HG03066 (cell line): ENCODE data around the gene PCBP2.
A peak's percentile ranks its signal among the peaks of the same experiment; 100 is the strongest.

Experiments used
- ATAC-seq: cut with Tn5 transposase; IDR thresholded peaks from one replicate; pipeline ENCODE4 v1.9.1; 2021; ENCODE audit warnings: low read depth; ENCODE audit not compliant: unreplicated experiment

The PCBP2 gene

DNA sequence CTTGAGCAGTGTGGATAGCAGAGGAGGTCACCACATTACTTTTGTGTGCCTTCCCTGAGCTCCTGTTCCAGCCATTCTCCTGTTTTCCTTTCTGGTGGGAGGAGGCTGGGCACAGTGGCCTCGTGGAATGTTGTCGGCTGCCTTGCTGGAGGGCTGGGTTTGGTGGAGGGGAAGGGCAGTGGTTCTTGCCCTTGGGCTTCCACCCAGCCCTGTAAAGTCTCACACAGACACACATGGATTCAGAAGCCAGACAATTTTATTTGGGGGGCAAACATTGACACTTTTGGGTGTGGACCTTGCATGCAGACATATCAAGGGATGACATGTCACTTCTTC lies 54.5 kb downstream of the PCBP2 start:
- no peak for ATAC-seq

GRCh38 chr12:53506881-53507602 lies 55.1 kb downstream of the PCBP2 start, which contains the start of gene NPFF:
Gene NPFF, minus strand, starts transcription at chr12:53507484. Its CDS starts 10 bp downstream, at chr12:53507474.
- ATAC-seq, result no peak

DNA sequence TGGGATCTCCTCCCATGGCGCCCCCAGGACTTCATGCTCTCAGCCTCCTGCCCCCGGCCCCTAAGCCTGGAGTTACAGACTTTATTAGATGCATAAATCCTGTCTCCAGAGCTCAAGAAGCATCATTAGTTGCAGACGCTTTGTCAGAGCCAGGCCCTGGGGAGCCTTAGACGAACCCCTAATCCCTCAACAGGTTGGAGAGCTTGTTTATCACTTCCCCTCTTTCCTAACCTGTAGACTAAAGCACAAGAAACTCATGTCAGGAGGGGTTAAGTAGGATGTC lies 55.6 kb downstream of the PCBP2 start:
- no peak for ATAC-seq

DNA sequence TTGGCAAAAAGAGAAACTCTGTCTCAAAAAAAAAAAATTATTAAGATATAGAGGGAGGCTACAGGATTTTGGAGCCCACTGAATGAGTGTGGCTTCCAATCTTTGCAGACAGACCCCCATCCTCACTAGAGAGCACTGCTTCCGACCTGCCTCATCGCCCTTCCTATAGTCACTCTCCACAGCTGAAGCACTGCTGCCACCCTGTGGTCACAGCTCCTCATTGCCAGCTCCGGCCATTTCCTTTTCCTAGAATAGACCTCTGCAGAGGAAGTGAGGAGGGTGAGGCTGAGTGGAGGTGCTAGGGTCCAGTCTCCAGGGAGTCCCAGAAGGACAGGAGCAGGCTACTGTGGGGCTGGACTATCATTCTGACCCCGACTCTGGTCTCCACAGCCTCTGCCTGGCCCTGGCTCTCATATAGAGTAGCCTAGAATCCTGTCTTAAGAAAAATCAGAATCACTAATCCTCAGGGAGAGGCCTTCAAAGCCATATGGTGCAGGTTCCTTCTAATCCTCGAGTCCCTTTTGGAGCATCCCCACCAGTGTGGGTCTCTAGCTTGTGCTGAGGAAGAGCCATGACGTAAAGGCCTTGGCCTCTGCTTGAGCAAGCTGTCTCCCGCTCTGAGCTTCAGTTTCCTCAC lies 56.8 kb downstream of the PCBP2 start:
- ATAC-seq, result peak; percentile 95

DNA sequence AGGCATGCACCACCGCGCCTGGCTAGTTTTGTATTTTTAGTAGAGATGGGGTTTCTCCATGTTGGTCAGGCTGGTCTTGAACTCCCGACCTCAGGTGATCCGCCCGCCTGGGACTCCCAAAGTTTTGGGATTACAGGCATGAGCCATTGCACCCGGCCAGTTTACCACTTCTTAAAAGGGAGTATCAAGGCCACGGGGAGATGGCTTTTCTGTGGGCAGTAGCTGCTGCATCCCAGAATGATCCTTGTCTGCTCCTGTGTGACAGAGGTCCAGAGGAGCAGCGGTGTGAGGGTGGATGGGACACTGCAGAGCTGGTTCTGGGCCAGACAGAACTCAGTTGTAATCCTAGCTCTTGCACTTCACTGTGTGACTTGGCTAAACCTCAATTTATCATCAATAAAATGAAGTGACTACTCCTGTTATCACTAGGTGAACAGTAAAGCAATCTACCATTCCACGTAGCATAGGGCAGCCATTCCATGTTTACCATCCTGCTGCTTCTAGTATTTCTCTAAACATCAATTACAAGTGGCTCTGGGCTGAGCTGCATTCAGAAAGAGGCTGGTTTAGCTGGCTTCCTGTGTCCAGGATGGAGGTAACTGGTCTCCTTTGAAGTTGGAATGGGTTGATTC lies 58.4 kb downstream of the PCBP2 start:
- ATAC-seq, result no peak

- ATAC-seq, result no peak
These were observed 62.0 kb downstream of the PCBP2 start for GRCh38 chr12:53513712-53514410.

- ATAC-seq, result no peak
These were observed 62.9 kb downstream of the PCBP2 start for GRCh38 chr12:53514628-53515290.

GRCh38 chr12:53515291-53515680 lies 63.4 kb downstream of the PCBP2 start:
- ATAC-seq, result no peak

DNA sequence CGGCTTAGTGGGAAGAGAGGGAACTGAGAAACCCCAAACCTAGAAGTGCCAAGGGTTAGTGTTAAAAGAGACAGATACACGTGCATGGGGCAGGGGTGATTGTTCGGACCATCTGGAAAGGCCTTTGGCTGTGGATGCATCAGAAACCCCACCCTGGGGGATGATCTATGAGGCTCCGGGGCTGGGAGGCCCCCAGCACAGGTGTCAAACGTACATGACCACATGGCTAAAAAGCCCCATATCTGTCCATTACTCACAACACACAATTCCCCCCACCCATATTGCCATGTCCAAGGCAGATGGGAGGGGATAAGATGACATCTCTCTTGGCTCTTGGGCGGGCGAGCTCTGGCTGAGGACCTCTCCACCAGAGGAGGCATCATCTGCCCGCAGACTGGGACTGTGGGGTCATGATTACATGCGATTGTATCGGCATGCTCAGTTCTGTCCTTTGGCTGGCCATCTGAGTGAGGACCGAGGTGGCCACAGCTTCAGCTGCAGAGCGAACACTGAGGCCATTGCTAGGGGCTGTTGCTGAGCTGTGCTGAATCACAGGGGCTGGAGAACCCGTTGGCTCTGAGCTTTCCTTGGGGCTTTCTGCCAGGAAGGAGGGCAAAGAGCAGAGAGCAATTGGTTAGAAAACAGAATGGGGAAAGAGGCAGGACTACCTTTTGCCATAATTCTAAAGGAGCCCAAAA lies 65.0 kb downstream of the PCBP2 start:
- ATAC-seq, result no peak

GRCh38 chr12:53518381-53518780 lies 66.5 kb downstream of the PCBP2 start:
- ATAC-seq, result no peak

DNA sequence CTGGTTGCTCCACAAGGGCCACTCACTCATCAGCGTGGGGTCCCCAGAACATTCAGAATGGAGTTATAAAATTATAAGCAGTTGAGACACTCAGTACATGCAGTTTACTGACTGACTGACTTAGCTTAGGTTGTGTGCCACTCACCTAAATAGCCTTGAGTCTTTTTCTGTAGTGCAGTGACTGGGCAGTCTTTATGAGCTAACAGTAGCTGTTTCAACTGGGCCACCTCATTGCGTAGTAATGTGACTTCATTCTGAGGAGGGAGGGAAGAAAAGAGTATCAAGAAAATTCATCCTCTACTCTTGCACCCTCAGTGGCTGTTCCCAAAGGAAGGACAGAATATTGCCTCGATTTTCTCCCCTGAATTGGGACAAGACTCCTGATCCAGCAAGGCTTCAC lies 71.2 kb downstream of the PCBP2 start:
- ATAC-seq, result no peak

DNA sequence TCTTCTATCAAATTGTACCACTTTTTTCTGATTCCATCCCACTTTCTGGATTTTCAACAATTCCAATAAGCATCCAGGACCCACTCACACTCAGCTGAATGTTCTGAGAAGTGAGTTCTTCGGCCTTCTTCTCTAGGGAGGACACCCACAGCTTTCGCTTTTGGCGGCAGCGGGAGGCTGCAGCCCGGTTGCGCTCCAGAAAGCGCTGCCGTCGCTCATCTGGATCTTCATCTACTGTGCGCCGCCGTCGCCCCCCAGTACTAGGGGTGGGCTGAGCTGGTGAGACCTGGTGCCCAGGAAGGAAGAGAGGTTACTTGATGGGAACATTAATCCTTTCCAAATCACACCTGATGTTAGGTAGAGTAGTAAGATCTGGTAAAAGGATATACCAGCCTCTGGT lies 72.6 kb downstream of the PCBP2 start:
- no peak for ATAC-seq

GRCh38 chr12:53530061-53530460 lies 78.2 kb downstream of the PCBP2 start:
- no peak for ATAC-seq
